Fibroblast of skin of right quadriceps (primary cell): Measurements from ENCODE around the gene TNKS2.
"Not testable (repeated sequence)": the region's sequence is repeated elsewhere in the genome, so short reads cannot be mapped to it uniquely, and the experiment has no call there.

Source experiments
- DNase-seq: peaks from one replicate; pipeline ENCODE4 v3.0.0-alpha.2; 2013

Gene TNKS2

DNA sequence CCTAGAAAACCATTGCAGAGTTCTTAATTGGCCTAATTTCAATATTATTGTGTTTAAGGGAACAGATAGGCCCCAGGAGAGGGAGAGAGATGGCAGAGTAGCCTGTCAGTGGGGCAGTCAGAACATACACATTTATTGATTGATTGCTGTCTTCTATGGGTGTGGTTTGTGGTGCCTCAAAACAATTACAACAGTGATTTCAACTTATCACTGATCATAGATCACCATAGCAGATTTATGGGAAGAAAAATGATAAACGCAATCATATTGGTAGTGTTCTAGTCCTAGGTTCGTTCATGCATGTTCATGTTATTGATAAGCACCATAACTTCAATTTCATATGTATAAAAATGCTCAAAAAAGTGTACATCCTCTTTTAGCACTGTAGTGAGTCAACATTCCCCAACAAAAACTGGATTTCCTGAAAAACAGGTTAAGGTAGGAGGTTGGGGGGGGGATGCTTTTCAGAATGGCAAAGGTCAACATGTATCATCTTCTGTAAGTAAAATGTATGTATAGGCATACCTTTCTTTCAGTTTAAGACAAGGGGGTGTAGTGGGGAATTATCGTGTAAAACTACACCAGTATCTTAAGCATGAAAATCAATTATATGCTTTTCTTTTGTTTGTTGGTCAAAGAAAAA lies 1.1 kb upstream of the TNKS2 start:
- no peak for DNase-seq

DNA sequence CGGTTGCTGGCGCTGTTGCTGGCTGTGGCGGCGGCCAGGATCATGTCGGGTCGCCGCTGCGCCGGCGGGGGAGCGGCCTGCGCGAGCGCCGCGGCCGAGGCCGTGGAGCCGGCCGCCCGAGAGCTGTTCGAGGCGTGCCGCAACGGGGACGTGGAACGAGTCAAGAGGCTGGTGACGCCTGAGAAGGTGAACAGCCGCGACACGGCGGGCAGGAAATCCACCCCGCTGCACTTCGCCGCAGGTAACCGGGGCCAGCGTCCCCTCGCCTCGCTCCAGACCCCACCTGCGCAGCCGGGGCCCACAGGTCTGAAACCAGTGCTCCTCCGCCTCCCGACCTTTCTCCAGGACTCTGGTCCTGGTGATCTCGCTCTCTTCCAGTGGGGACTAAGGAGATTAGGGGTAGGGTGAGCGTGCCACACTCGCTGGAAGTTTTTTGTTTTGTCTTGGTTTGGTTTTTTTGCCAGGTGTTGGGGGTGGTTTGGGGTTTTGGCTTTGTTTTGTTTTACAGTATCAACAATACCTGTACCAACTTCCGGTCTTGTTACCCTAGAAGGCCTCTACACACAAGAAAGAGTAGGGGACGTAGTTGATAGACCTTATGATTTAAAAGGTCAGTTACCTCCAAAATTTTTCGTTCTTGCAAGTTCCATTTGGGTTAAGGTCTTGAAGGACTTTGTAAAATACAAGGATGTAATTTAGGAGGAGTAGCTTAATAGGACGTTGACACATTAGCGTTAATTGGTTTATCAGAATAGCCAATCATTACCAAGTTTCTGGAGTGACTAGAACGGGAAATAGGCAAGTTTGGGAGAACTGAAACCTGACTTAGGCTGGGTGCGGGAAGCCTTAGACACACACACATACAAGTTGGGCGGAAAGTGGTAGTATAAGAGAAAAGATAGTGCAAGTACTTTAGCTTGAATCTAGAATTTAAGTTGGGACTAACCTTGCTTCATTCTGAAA lies 704 bp downstream of the TNKS2 start:
- DNase-seq = peak; percentile 47

- DNase-seq = peak; percentile 9
Observed at GRCh38 chr10:91799612-91799975, 1.4 kb downstream of the TNKS2 start.

- DNase-seq = no peak
Observed at GRCh38 chr10:91800182-91800581, 2.0 kb downstream of the TNKS2 start.

DNA sequence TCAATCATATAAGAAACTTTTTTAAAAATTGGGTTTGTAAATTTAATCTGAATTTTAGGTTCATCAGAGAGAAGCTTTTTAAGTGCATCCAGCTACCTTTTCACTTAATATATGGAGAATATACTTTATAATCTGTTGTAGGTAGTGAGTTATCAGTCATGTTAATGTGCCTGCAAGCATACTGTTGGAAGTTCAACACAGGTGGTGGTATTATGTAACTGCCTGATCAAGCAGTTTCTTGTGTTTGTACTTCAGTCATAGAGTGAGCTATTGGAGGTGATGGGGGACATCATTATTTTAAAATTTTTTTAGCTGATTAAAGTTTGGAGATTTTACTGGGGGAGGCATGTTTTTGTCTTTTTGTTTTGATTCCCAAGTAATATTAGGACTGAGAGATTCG lies 2.5 kb downstream of the TNKS2 start:
- DNase-seq = no peak

DNA sequence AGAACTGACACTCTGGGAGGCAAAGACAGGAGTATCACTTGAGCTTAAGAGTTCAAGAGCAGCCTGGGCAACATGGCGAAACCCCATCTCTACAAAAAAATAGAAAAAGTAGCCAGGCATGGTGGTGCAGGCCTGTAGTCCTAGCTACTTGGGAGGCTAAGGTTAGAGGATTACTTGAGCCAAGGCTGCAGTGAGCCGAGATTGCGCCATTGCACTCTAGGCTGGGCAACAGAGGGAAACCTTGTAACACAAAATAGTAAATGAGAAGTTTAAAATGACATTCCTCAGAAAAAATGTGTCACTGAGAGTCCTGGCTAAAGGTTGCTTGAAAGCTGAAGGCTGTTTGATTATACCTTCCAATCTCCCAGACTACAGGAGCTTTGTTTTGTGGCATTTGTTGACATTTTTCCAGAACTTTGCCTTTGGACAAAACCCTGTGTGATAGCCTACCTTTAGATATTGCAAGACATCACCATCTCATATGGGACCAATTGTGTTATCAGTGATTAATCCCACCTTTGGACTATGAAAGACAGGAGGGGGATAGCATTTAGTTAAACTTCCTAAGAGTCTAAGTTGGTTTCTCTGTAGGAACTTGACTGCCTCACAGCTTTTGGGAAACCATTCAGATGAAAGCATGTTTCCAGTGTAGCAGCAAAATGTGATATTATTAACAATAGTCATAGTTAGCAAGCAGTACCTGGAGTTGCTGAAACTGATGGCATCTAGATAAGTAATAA lies 5.3 kb downstream of the TNKS2 start:
- no peak for DNase-seq

DNA sequence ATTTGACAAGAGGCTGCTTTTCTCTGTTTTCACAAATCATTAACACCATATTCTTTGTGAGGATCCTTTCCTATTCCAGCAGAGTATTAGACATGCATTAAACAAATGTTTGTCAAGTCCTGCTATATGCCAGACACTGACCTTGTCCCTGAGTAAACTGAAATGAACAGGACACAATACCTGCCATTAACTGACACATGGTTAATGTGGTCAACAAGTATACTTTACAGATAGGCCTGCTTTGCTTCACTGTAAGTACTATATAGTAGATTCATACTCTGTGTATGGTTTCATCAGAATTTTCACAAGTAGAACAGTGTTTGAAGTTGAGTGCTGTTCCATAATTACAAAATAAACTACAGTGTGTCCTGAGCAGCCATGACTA lies 5.9 kb downstream of the TNKS2 start:
- DNase-seq = no peak

GRCh38 chr10:91805110-91805838 lies 7.0 kb downstream of the TNKS2 start:
- no peak for DNase-seq

- not testable (repeated sequence) for DNase-seq
Observed at GRCh38 chr10:91807264-91807663, 9.0 kb downstream of the TNKS2 start.

GRCh38 chr10:91813251-91813650 lies 15.0 kb downstream of the TNKS2 start:
- no peak for DNase-seq

DNA sequence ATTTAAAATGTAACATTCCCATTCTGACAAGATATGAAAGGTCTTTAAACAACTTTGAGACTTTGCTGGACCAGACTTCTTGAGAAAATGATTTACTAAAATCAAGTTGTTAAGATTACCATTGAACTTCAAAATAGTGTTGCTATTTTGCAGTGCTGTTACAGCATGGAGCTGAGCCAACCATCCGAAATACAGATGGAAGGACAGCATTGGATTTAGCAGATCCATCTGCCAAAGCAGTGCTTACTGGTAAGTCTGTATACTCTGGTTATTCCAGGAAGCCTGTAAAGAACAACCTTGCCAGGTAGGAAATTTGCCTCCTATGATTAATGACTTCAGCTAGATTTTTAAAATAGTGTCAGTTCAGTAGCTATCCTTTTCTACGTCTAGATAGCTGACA lies 18.8 kb downstream of the TNKS2 start:
- DNase-seq = no peak

GRCh38 chr10:91820144-91820543 lies 21.9 kb downstream of the TNKS2 start:
- no peak for DNase-seq

DNA sequence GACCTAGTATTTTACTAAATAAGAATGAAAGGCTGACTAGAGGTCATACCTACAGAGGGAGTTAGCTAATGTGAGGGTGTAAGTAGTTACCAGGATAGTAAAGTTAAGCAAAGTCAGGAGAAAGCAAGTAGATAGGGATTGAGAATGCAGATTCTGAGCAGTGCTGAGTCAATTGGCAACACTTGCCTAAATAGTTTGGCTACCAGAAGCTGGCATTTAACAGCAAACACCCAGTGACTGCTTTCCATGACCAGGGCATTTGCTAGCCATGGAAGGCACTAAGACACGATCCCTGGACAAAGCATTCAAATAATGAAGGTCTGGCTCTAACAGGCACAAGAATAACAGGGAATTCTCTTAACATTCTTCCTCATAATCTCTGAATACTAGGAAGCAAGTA lies 25.9 kb downstream of the TNKS2 start:
- no peak for DNase-seq

DNA sequence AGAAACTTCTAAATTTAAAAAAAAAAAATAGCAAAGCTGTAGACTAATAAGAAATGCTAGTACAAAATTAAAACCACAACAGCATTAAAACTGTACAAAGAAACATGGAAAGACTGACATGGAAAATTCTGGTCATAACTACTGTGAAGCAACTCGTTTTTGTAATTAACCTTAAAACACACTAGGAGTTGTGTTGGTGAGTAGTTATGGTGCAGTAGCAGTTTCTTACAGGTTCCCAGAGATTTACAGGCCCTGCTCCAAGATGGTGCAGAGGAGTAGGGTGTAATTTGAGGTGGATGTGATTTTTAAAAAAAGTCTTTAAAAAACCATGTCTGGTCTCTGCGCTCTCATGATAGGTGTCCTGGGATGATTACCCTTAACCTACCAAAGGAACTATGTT lies 31.0 kb downstream of the TNKS2 start:
- DNase-seq = no peak

GRCh38 chr10:91838199-91838598 lies 40.0 kb downstream of the TNKS2 start:
- DNase-seq = no peak

GRCh38 chr10:91843083-91843482 lies 44.9 kb downstream of the TNKS2 start:
- no peak for DNase-seq

DNA sequence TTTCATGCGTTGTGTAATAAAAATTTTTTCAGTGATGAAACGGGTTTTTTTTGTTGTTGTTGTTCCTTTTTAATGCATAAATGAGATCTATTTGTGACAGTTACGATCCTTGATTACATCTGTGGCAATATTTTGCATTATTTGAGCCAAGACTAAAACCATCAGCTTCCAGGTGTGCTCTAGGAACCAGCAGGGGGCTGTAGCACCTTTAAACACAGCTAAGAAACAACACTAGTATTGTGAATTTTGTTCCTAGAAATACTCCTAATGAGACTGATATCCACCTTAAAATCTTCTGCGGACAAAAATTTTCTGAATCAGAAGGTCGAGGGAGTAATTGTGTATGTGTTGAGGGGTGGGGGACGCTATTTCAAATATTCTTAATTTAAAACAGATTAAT lies 58.4 kb downstream of the TNKS2 start:
- no peak for DNase-seq

DNA sequence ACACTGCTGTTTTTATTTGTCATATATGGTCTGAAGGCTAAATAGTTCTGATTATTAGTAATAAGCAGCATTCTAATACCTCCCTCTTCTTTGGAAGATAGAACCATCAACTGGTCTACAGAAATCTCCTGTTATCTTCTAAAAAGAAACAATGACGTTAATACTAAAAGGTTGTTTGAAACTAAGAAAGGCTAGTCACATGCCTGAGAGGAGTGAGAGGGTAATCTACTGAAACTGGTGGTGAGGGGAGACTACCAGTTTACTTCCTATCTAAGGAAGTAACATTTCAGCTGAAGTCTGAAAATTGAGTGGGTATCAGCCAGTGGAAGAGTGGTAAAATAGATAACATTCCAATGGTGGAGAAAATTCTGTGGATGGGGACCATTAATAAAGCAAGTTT lies 62.7 kb downstream of the TNKS2 start:
- no peak for DNase-seq

DNA sequence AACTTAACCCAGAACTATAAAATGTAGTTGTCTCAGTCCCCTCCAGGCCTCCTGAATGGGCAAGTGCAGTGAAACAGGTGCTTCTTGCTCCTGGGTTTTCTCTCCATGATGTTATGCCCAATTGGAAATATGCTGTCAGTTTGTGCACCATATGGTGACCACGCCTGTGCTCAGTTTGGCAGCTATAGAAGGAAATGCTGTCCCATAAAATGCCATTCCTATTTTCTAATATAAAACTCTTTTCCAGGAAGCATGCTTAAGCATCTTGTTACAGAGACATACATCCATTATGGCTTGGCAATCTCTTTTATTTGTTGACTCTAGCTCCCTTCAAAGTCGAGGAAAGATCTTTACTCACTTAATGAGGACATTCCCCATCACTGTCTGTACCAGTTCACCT lies 65.9 kb downstream of the TNKS2 start:
- DNase-seq = no peak

DNA sequence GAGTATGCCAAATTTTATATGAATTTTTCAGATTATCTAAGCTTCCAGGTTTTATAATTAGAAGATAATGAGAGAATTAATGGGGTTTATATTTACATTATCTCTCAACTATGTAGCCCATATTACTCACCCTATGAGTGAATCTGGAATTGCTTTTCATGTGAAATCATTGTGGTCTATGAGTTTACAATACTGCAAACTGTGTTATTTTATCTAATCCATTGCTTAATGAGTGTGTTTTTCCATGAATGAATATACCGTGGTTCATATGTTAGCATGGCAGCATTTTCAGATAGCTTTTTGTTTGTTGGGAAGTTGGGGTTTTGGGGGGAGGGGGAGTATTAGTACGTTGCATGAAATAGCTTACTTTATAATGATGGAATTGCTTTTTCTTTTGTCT lies 66.5 kb downstream of the TNKS2 start:
- DNase-seq = peak; percentile 9

- DNase-seq = no peak
Observed at GRCh38 chr10:91865562-91866081, 67.4 kb downstream of the TNKS2 start.

- DNase-seq = no peak
Observed at GRCh38 chr10:91875156-91875555, 76.9 kb downstream of the TNKS2 start.

DNA sequence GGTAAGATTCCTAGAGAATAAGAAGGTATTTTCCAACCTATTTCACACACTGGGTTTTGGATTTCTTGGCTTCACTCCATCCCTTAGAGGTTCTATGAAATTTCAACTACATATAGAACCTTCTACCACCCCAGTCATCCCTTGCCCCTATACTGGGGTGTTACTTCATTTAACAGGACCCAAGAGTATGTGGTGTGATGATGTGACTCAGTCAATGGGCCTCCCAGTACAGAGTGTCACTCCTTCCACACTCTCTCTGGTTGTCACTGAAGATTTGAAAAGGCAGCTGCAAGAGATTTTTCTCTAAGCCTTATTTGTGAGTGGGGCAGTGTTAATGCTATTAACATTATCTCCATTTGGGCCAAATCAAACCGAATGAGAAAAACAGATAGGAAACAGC lies 77.6 kb downstream of the TNKS2 start:
- no peak for DNase-seq
